BLaER1 treated with 17β-estradiol and CSF1 and Interleukin-3, amounts not matched to agents 10 nM and 100 nM (cell line): ENCODE data around the gene TTR.

Experiments
- H3K27ac ChIP-seq, 11 experiments: shearing (Covaris generic); formaldehyde crosslinking; 2 replicates each; pipeline ENCODE4 v1.8.1; 2022
- H3K27me3 ChIP-seq, 11 experiments: shearing (Covaris generic); formaldehyde crosslinking; 2 replicates each; pipeline ENCODE4 v1.8.1; 2022
- H3K36me3 ChIP-seq, 11 experiments: shearing (Covaris generic); formaldehyde crosslinking; 2 replicates each; pipeline ENCODE4 v1.8.1; 2022
- H3K4me1 ChIP-seq, 10 experiments: shearing (Covaris generic); formaldehyde crosslinking; 2 replicates each; pipeline ENCODE4 v1.8.1; 2022
- H3K4me2 ChIP-seq, 11 experiments: shearing (Covaris generic); formaldehyde crosslinking; 2 replicates each; pipeline ENCODE4 v1.8.1; 2022
- H3K4me3 ChIP-seq, 10 experiments: shearing (Covaris generic); formaldehyde crosslinking; 2 replicates each; pipeline ENCODE4 v1.8.1; 2022
- H3K9ac ChIP-seq, 11 experiments: shearing (Covaris generic); formaldehyde crosslinking; 2 replicates each; pipeline ENCODE4 v1.8.1; 2022
- H3K9me3 ChIP-seq, 11 experiments: shearing (Covaris generic); formaldehyde crosslinking; replicated peaks in 1 of 11; 2 replicates each; pipeline ENCODE4 v1.8.1; 2022
- H4K20me1 ChIP-seq, 11 experiments: shearing (Covaris generic); formaldehyde crosslinking; 2 replicates each; pipeline ENCODE4 v1.8.1; 2022
- Cebpa-rat ChIP-seq, 11 experiments: shearing (Covaris generic); IDR thresholded peaks; 2 replicates each; pipeline ENCODE4 v1.8.1; 2022

TTR gene

GRCh38 chr18:31562726-31563125 lies 29.0 kb upstream of the TTR start:
- Histone ChIP-seq H3K9ac (no peak overlapping the region), H3K4me1 (no peaks in the 10 kb centered on the region; a peak in 1 of 20 replicates), H4K20me1 (no peaks in the 10 kb centered on the region), H3K27ac (no peak overlapping the region), H3K4me3 (no peak overlapping the region), H3K27me3 (no peaks in the 10 kb centered on the region), H3K4me2 (no peak overlapping the region), H3K9me3 (no peaks in the 10 kb centered on the region), H3K36me3 (no peaks in the 10 kb centered on the region)
- TF ChIP-seq Cebpa-rat (IDR thresholded peaks at IDR 0.05), result no peak

DNA sequence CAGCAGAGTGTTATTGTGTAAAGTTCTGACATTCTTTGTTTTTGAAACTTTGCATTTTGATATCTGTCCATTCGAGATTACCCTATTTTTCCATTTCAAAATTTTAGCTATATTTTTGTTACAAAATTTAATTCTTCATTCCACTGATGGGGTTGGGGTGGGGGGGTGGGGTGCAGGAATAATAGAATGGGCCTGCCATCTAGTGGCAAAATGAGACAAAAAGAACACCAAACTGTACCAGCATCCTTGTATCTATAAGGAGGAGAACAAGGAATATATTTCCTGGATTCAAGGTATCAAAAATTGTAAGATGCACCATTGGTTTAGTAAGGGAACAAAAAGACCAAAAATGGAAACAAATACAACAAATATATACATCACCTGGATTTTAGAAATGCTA lies 27.9 kb upstream of the TTR start:
- Histone ChIP-seq H3K4me2 (no peak overlapping the region), H3K4me3 (no peak overlapping the region), H3K9ac (no peak overlapping the region), H3K9me3 (no peaks in the 10 kb centered on the region), H3K36me3 (no peaks in the 10 kb centered on the region), H3K27me3 (no peaks in the 10 kb centered on the region), H3K4me1 (no peaks in the 10 kb centered on the region; a peak in 1 of 20 replicates), H4K20me1 (no peaks in the 10 kb centered on the region), H3K27ac (no peak overlapping the region)
- TF ChIP-seq Cebpa-rat (IDR thresholded peaks at IDR 0.05), result no peak

DNA sequence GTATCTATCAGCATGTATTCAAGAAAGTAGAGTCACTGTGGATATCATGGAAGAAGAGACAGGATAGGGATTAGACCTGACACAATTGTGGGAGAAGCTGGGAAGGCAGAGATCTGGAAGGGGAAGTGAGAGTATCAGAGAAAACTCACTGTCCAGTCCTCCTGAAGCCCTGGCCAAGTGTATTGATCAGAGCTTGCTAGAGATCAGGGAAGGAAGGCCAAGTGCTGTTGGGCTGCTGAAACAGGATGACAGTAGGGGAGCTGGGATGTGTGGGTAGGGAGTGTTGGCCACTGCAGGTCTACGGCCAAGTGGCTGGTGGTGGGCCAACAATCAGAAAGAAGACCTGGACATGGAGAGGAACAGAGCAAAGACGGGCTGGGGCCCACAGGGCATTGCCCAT lies 26.3 kb upstream of the TTR start:
- no peaks in the 10 kb centered on the region for H3K4me1 ChIP-seq
- H4K20me1 ChIP-seq, result no peaks in the 10 kb centered on the region
- H3K9ac ChIP-seq, result no peak overlapping the region
- H3K27me3 ChIP-seq, result no peaks in the 10 kb centered on the region
- no peaks in the 10 kb centered on the region for H3K9me3 ChIP-seq
- H3K4me2 ChIP-seq, result no peak overlapping the region
- TF ChIP-seq Cebpa-rat (IDR thresholded peaks at IDR 0.05), result no peak
- H3K36me3 ChIP-seq, result no peaks in the 10 kb centered on the region
- no peak overlapping the region for H3K27ac ChIP-seq
- no peak overlapping the region for H3K4me3 ChIP-seq

DNA sequence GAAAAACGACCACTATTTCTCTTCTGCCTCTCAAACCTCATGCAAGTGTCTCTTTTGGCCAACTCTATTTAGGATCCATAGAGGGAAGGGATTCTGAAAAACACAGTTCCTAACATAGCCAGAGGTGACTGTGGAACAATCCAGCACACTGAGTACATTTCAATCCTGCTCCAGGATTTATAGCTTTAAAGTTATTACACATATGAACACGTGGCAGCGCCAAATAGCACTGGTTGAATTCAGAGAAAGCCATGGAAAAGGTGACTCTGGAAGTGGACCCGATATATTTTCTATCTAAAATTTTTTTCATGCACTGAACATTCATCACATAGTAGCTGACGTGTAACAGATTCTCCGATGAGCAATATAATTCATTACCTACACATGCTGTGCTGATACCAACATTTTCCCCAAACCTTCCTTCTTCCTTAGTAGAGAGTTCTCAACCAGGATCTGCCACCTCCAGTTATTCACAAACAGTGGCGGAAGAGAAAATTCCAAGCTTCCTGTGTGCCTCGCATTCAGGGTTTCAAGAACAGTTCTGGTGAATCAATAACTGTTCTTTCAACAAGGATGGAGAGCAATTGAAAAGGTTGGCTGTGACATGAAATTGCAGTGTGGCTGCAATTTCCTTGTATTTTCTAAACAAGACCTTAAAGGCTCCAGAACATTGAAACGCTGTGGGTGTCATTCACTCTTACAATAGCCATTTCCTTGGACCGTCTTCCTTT lies 25.7 kb upstream of the TTR start:
- H3K4me2 ChIP-seq, result no peak overlapping the region
- H3K27me3 ChIP-seq, result no peaks in the 10 kb centered on the region
- H3K4me1 ChIP-seq, result no peaks in the 10 kb centered on the region
- H3K9me3 ChIP-seq, result no peaks in the 10 kb centered on the region
- no peak overlapping the region for H3K9ac ChIP-seq
- H3K27ac ChIP-seq, result no peak overlapping the region
- no peaks in the 10 kb centered on the region for H3K36me3 ChIP-seq
- TF ChIP-seq Cebpa-rat (IDR thresholded peaks at IDR 0.05), result no peak
- H4K20me1 ChIP-seq, result no peaks in the 10 kb centered on the region
- no peak overlapping the region for H3K4me3 ChIP-seq

GRCh38 chr18:31566576-31567306 lies 24.9 kb upstream of the TTR start:
- no peak overlapping the region for H3K4me3 ChIP-seq
- no peak for TF ChIP-seq Cebpa-rat (IDR thresholded peaks at IDR 0.05)
- H3K36me3 ChIP-seq, result no peaks in the 10 kb centered on the region
- no peak overlapping the region for H3K9ac ChIP-seq
- no peak overlapping the region for H3K27ac ChIP-seq
- H3K4me1 ChIP-seq, result no peaks in the 10 kb centered on the region
- no peaks in the 10 kb centered on the region for H3K27me3 ChIP-seq
- H3K4me2 ChIP-seq, result no peak overlapping the region
- H3K9me3 ChIP-seq, result no peaks in the 10 kb centered on the region
- H4K20me1 ChIP-seq, result no peaks in the 10 kb centered on the region

DNA sequence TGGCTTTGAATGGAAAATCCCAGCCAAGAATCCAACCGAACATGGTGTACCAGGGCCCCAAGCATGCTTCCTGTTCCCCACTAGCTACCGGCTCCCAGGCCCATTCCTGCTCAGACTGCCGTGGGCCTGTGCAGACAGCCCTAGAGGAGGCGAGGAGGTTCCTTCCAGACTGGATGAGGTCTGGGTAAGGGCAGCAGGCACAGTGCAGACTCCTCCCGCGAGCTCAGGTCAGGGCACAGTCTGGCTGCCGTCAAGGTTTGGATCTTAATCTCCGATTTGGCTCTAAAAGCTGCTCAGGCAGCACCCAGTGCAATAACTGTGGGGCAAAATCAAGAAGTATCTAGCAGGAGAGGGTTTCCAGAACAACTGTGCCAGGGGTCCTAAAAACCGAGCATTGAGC lies 19.3 kb upstream of the TTR start:
- H4K20me1 ChIP-seq, result no peaks in the 10 kb centered on the region
- H3K9me3 ChIP-seq, result no peaks in the 10 kb centered on the region
- H3K4me2 ChIP-seq, result no peak overlapping the region
- no peaks in the 10 kb centered on the region for H3K36me3 ChIP-seq
- no peak overlapping the region for H3K4me3 ChIP-seq
- H3K27me3 ChIP-seq, result no peaks in the 10 kb centered on the region
- peaks cover 0 to 6% (median 0%) of the 10 kb centered on the region in 10 experiments; a peak in 2 of 20 replicates for H3K4me1 ChIP-seq
- no peak overlapping the region for H3K27ac ChIP-seq
- H3K9ac ChIP-seq, result no peak overlapping the region
- TF ChIP-seq Cebpa-rat (IDR thresholded peaks at IDR 0.05), result no peak

GRCh38 chr18:31573051-31573450 lies 18.6 kb upstream of the TTR start:
- H3K36me3 ChIP-seq, result no peaks in the 10 kb centered on the region
- no peak for TF ChIP-seq Cebpa-rat (IDR thresholded peaks at IDR 0.05)
- H3K4me1 ChIP-seq, result peaks cover 0 to 6% (median 0%) of the 10 kb centered on the region in 10 experiments; a peak in 2 of 20 replicates
- H3K4me3 ChIP-seq, result no peak overlapping the region
- H3K9me3 ChIP-seq, result 0 out of 22 replicates have a peak, but pooled peaks cover 0 to 5% (median 0%) of the 10 kb centered on the region in 11 experiments
- no peaks in the 10 kb centered on the region for H4K20me1 ChIP-seq
- no peak overlapping the region for H3K27ac ChIP-seq
- H3K9ac ChIP-seq, result no peak overlapping the region
- no peaks in the 10 kb centered on the region for H3K27me3 ChIP-seq
- no peak overlapping the region for H3K4me2 ChIP-seq

DNA sequence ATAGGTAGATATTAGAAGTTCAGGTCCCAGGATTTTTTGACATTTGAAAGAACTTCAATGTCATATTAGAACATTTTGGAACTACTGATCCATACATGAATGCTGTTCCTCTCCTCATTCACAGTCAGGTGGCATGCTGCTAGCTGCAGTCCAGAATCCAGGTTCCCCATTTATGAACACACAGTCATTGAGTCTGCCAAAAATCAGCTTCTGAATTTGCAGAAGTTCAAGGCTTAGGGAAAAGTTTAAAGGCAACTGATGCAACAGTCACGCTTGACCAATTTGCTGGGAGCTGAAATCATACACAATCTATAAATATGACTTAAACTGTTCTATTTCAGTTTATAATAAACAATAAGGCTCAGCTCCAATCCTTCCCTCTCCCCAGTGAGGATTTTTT lies 17.3 kb upstream of the TTR start:
- H3K36me3 ChIP-seq, result no peaks in the 10 kb centered on the region
- TF ChIP-seq Cebpa-rat (IDR thresholded peaks at IDR 0.05), result no peak
- no peak overlapping the region for H3K4me2 ChIP-seq
- peaks cover 0 to 6% (median 0%) of the 10 kb centered on the region in 10 experiments; a peak in 2 of 20 replicates for H3K4me1 ChIP-seq
- H3K9me3 ChIP-seq, result 0 out of 22 replicates have a peak, but pooled peaks cover 0 to 7% (median 0%) of the 10 kb centered on the region in 11 experiments
- no peak overlapping the region for H3K27ac ChIP-seq
- H4K20me1 ChIP-seq, result no peaks in the 10 kb centered on the region
- H3K4me3 ChIP-seq, result no peak overlapping the region
- no peaks in the 10 kb centered on the region for H3K27me3 ChIP-seq
- no peak overlapping the region for H3K9ac ChIP-seq

- Histone ChIP-seq H3K4me3 (no peak overlapping the region), H3K36me3 (no peaks in the 10 kb centered on the region), H3K27ac (no peak overlapping the region), H3K9ac (no peak overlapping the region), H4K20me1 (no peaks in the 10 kb centered on the region), H3K4me2 (no peak overlapping the region), H3K27me3 (no peaks in the 10 kb centered on the region), H3K9me3 (0 out of 22 replicates have a peak, but pooled peaks cover 0 to 7% (median 0%) of the 10 kb centered on the region in 11 experiments), H3K4me1 (peaks cover 0 to 6% (median 0%) of the 10 kb centered on the region in 10 experiments; a peak in 2 of 20 replicates)
- no peak for TF ChIP-seq Cebpa-rat (IDR thresholded peaks at IDR 0.05)
These were observed 16.0 kb upstream of the TTR start for GRCh38 chr18:31575515-31576257.
